Prostate gland (tissue), 2 donors: ENCODE data around the gene ADAMTS14. TPM values are rescaled to one million over a fixed set of nuclear protein-coding genes. Genes with fewer than 3 reads are reported as not detected.

Source experiments
- DNase-seq: peaks from one replicate; pipeline ENCODE4 v3.0.0-alpha.2; 2019; ENCODE audit warnings: low spot score
- H3K27ac ChIP-seq, 2 donors: fragments of 200-600 bp; sonication (generic); 2 replicates each; pipeline ENCODE4 v1.5.1; 2017 to 2019
- H3K27me3 ChIP-seq: fragments of 200-600 bp; sonication (generic); replicated peaks from 2 replicates; pipeline ENCODE4 v1.5.1; 2019; ENCODE audit not compliant: insufficient read depth
- H3K36me3 ChIP-seq, 2 donors: fragments of 200-600 bp; sonication (generic); 1 replicate in 1 of 2; 2 replicates in 1 of 2; pipeline versions ENCODE4 v1.5.1 to v1.8.1; 2017 to 2019
- H3K4me1 ChIP-seq: fragments of 200-600 bp; sonication (generic); replicated peaks from 2 replicates; pipeline ENCODE4 v1.5.1; 2019
- H3K4me3 ChIP-seq, 2 donors: fragments of 200-600 bp; sonication (generic); 2 replicates each; pipeline ENCODE4 v1.5.1; 2017 to 2019
- H3K9me3 ChIP-seq: fragments of 200-600 bp; sonication (generic); 2 replicates; pipeline ENCODE4 v1.5.1; 2017
- CTCF ChIP-seq, 4 experiments: fragments of 200-600 bp in 2 of 4; fragments of 450-650 bp in 2 of 4; sonication (generic) in 2 of 4; IDR thresholded peaks; 1 replicate in 3 of 4; 2 replicates in 1 of 4; pipeline ENCODE4 v1.5.1; 2016 to 2019; ENCODE audit warnings: antibody characterized with exemption in 4 of 4, mild to moderate bottlenecking in 2 of 4, moderate library complexity in 2 of 4
- POLR2A ChIP-seq: fragments of 450-650 bp; IDR thresholded peaks from one replicate; pipeline ENCODE4 v1.6.1; 2016; ENCODE audit warnings: antibody characterized with exemption, mild to moderate bottlenecking
- POLR2AphosphoS5 ChIP-seq: sonication (generic); formaldehyde crosslinking; IDR thresholded peaks from one replicate; pipeline ENCODE4 v1.6.1; 2017; ENCODE audit warnings: antibody characterized with exemption
- WGBS: methylation state at CpG from one replicate; pipeline ENCODE4 v1.1.5; 2018; 5-methylcytosine and 5-hydroxymethylcytosine counted together
- intact Hi-C: fragments of 100-400 bp; cut with DNase I; formaldehyde crosslinking; loops from one replicate; pipeline ENCODE4 v1.14.2; 2022
- total RNA-seq, 2 donors: library from RNA; depleted of rRNA; stranded (reverse); fragments of >200 nt; gene quantifications; one replicate each; pipeline ENCODE4 v1.1.0, GENCODE V29; 2016

Gene ADAMTS14
- total RNA-seq, 2 donors from 2014 or later: 0.28 TPM; not detected in 1

DNA sequence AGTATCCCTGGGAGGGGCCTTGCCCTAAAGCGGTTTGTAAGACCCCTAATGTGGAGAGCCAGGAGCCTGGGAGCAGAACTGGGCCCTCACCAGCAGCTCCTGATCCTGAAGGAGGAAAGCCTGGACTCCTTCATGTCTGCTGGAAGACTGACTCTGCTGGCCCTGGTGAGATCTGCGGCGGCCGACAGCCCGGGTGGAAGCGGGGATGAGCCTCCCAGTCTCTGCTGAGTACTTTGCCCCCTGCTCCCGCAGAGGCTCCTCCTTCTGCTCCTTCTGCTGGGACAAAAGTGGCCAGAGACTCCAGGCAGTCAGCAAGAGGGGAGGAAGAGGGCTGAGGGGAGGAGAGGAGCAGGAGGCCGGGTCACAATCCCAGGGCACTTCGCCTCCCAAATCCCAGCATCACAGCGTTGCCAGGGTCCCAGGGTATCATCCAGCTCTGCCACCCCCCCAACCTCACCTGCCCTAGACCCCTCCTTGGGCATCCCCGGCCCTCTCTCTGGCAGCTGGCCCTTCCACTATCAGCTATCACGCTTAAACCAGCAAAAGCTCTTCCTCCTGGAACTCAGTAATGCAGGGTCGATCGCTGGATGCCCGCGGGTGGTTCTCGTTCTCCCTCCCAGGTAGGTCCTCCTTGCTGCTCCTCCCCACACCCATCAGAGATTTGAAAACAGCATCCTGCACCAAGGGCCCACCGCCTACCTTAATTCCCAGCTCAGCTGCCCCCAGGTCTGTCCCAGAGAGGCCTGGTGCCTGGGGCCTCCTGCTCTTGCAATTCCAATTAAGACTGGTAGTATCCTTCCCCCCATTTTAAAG lies 105.0 kb downstream of the ADAMTS14 start:
- H3K4me3 ChIP-seq: no peak overlapping the region
- no peaks in the 10 kb centered on the region for H3K27me3 ChIP-seq
- no peak for TF ChIP-seq CTCF (IDR thresholded peaks at IDR 0.05)
- no peak for TF ChIP-seq POLR2AphosphoS5
- TF ChIP-seq POLR2A: no peak
- WGBS: 91% methylated on average over 18 of the region's 18 CpGs
- no peak overlapping the region for H3K27ac ChIP-seq
- intact Hi-C loops: no loop called here
- no peaks in the 10 kb centered on the region for H3K4me1 ChIP-seq
- no peaks in the 10 kb centered on the region for H3K36me3 ChIP-seq
- no peak for DNase-seq
- H3K9me3 ChIP-seq: no peaks in the 10 kb centered on the region

- 80% methylated on average over 9 of the region's 9 CpGs for WGBS
- Histone ChIP-seq H3K27ac (no peak overlapping the region), H3K4me1 (no peaks in the 10 kb centered on the region), H3K9me3 (no peaks in the 10 kb centered on the region), H3K27me3 (no peaks in the 10 kb centered on the region), H3K36me3 (no peaks in the 10 kb centered on the region), H3K4me3 (no peak overlapping the region)
- no peak for TF ChIP-seq POLR2A
- no peak for TF ChIP-seq POLR2AphosphoS5
- DNase-seq: no peak
- intact Hi-C loops: no loop called here
These were observed 106.1 kb downstream of the ADAMTS14 start for GRCh38 chr10:70778267-70778924.

- Histone ChIP-seq H3K27me3 (no peaks in the 10 kb centered on the region), H3K36me3 (no peaks in the 10 kb centered on the region), H3K4me1 (no peaks in the 10 kb centered on the region), H3K27ac (no peak overlapping the region), H3K4me3 (no peak overlapping the region), H3K9me3 (no peaks in the 10 kb centered on the region)
- intact Hi-C loops: no loop called here
- TF ChIP-seq POLR2AphosphoS5 (no peak), CTCF (IDR thresholded peaks at IDR 0.05) (no peak), POLR2A (no peak)
- DNase-seq: no peak
- 54% methylated on average over 2 of the region's 2 CpGs for WGBS
These were observed 106.8 kb downstream of the ADAMTS14 start for GRCh38 chr10:70779088-70779487.

GRCh38 chr10:70779511-70780369 lies 107.4 kb downstream of the ADAMTS14 start:
- intact Hi-C loops: no loop called here
- H3K36me3 ChIP-seq: no peaks in the 10 kb centered on the region
- no peak overlapping the region for H3K4me3 ChIP-seq
- WGBS: 91% methylated on average over 16 of the region's 16 CpGs
- no peak for DNase-seq
- H3K27me3 ChIP-seq: no peaks in the 10 kb centered on the region
- H3K4me1 ChIP-seq: no peaks in the 10 kb centered on the region
- no peak overlapping the region for H3K27ac ChIP-seq
- H3K9me3 ChIP-seq: no peaks in the 10 kb centered on the region
- TF ChIP-seq POLR2A (no peak), POLR2AphosphoS5 (no peak), CTCF (IDR thresholded peaks at IDR 0.05) (no peak)

GRCh38 chr10:70780370-70780760 lies 108.1 kb downstream of the ADAMTS14 start:
- H3K4me3 ChIP-seq: no peak overlapping the region
- TF ChIP-seq POLR2A (no peak), CTCF (IDR thresholded peaks at IDR 0.05) (no peak), POLR2AphosphoS5 (no peak)
- H3K27ac ChIP-seq: no peak overlapping the region
- no peaks in the 10 kb centered on the region for H3K27me3 ChIP-seq
- intact Hi-C loops: no loop called here
- no peaks in the 10 kb centered on the region for H3K36me3 ChIP-seq
- H3K9me3 ChIP-seq: no peaks in the 10 kb centered on the region
- 94% methylated on average over 9 of the region's 9 CpGs for WGBS
- no peaks in the 10 kb centered on the region for H3K4me1 ChIP-seq
- no peak for DNase-seq
